ENCODE measurements around the gene PINK1.
"Not testable (repeated sequence)": the region's sequence is repeated elsewhere in the genome, so short reads cannot be mapped to it uniquely, and the experiment has no call there.

PINK1 gene

DNA sequence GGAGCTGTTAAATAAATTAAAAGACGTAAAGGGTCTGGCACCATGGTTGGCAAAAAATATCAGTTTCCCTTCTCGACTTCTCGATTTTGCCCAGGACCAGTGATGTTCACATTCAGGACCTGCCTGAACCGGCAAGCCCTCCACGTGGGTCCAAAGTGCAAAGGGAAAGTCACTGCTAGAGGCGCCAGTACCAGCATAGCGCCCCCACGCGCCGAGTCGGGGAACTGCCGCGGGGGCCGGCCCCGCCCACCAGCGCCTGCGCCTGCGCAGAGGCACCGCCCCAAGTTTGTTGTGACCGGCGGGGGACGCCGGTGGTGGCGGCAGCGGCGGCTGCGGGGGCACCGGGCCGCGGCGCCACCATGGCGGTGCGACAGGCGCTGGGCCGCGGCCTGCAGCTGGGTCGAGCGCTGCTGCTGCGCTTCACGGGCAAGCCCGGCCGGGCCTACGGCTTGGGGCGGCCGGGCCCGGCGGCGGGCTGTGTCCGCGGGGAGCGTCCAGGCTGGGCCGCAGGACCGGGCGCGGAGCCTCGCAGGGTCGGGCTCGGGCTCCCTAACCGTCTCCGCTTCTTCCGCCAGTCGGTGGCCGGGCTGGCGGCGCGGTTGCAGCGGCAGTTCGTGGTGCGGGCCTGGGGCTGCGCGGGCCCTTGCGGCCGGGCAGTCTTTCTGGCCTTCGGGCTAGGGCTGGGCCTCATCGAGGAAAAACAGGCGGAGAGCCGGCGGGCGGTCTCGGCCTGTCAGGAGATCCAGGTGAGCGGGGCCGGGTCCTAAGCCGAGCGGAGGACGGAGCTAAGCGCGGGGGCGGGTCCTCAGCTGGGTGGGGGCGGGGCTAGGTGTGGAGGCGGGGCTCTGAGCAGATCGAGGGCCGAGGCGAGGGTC, at the start of gene PINK1:
PINK1 (plus strand) TSS at position 269 of the 875 bp plus-strand sequence; CDS start at position 360, 91 bp downstream.
- in situ Hi-C loops (cut with MboI; ENCODE audit: low sequenced_read_pairs): no loop called here

DNA sequence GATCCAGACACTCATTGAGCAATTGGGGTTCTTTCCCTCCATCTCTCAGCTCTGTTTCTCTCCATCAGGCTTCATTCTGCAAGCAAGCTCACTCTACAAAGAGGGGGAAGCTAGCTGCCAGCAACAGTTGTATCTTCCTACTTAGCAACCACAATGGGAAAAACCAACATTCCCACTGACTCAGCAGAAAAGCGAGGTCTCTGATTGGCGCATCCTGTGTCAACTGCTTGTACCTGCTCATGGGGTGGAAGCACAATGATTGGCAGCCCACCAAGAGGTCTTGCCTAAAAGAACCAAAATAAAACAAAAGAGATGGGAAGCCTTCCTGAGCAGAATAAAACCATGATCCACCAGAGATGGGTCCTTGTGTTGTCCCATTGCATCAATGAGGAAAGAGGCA, 48.4 kb upstream of the PINK1 start:
- in situ Hi-C loops (cut with MboI; ENCODE audit: low sequenced_read_pairs): no loop called here

DNA sequence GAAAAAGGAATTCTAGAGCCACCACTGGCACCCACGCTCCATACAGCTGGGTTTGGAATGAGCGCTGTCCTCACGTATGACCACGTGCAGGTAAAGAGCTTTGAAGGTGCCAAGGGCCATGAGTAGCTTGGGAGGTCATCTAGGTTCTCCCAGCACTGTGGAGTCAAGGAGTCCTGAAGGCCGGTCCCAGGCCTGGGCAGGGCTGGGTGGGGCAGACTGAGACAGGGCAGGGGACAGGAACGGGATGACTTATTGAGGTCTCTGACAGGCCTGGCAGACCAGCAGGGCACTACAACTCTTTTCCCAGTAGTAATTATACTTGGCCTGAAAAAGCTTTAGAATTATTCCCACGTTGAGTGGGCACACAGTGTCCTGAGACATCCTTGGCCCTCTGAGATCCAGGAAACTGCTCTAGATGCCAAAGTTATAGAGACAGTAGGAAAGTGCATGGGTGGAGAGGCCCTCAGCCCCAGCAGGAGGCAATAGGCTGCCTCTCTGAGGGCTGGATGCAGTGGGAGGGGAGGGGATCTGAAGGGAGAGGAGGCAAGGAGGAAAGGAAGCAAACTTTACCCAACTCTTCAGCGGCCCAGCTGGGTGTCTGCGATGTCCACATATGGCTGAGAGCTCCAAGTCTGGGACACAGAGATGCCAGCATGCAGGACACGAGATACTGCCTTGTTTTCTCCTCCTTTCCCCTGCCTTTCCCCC, 46.2 kb upstream of the PINK1 start:
- in situ Hi-C loops (cut with MboI; ENCODE audit: low sequenced_read_pairs): no loop called here

DNA sequence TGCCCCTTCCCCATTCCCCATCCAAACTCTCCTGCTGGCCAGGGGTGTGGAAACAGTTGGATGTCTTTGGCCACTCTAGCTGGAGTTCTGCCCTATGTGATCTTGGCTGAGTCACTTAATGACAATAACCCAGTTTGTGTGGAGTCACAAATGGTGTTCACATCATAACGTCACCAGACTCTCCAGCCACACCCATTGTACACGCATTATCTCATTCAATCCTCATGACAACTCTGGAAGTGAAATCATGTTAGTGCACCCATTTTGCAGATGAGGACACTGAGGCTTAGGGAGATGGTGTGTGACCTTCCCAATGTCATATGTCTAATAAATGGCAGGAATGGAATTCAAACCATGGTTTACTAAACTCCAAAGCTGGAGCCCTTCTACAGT, 45.6 kb upstream of the PINK1 start:
- in situ Hi-C loops (cut with MboI; ENCODE audit: low sequenced_read_pairs): no loop called here

DNA sequence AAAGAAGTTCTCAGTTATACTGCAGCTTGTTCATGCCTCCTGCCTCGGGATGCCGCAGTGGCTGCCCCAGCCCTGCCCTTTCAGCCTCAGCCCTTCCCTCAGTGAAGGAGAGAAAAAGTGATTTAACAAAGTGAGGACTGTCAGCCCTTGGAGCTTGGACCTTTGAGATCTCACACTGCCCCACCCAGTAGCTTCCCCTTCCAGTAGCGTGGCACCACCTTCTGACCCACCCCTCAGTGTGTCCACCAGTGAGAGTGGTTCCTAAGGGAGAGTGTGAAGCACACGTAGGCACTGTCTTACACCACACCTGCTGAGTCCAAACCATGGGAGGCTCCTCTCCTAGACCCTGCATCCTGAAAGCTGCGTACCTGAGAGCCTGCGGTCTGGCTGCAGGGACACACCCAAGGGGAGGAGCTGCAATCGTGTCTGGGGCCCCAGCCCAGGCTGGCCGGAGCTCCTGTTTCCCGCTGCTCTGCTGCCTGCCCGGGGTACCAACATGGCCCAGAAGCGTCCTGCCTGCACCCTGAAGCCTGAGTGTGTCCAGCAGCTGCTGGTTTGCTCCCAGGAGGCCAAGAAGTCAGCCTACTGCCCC, 44.5 kb upstream of the PINK1 start, which contains the start of gene CDA:
CDA (plus strand) TSS at position 464 of the 592 bp plus-strand sequence; CDS start at position 497, 33 bp downstream.
- in situ Hi-C loops (cut with MboI; ENCODE audit: low sequenced_read_pairs): no loop called here

DNA sequence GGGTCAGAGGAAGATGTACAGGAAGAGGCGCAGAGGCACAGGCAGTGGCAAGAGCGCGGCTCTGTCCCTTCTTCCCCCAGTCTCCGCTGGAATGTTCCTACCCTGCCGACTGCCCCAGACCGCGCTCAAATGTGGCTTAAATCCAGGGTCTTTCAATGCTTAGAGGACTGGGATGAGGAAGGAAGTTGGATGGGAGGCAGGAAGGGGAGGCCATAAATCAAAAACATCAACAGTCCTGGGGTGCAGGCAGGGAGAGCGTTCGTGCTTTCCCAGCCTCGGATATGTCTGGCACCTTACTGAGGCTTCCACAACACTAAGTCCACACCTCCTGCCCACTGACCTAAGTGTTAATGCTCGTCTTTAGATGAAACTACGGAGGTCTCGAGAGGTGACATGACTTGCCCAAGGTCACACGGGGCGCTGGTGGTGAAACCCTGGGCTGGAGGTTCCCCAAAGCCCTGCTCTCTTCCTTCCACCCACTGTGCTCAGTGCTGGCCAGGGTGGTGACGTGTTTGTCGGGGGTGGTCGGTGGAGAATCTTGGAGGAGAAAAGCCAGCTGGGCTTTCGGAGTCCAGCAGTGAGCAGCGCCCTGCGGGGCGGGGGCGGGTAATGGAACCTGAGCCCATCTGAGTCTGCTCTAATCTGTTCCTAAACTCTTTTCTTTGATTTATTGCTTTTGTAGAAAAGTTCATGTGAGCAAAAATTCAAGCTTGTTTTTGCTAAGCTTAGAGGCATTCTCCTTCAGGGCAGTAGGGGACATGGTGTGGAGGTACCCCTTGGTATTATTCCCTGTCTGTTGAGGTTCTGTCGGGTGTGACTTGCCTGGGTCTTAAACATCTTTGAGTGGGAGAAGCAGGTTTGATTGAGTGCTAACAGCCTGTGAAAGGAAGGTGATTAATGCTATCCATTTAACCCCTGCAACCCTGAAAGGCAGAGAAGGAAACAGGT, 43.7 kb upstream of the PINK1 start:
- in situ Hi-C loops (cut with MboI; ENCODE audit: low sequenced_read_pairs): no loop called here

DNA sequence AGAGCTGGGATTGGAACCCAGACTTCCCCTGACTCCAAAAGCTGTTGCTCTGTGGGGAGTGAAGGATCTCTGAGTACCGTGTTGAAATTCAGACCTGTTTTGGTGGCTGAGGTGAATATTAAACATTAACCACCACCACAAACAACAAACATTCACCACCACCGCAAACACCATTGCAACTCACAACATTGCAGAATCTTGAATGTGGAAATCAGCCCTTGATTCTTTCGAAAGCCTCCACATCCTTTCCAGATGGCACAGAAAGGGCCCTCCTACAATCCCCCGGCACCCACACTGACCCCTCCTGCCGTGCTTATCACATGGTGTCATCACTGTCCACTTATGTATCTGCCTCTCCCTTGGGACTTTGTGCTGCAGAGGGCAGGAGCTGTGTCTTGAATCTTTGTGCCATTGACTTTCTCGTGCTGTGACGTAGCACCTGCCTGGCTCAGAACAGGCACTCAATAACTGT, 42.9 kb upstream of the PINK1 start:
- in situ Hi-C loops (cut with MboI; ENCODE audit: low sequenced_read_pairs): no loop called here

DNA sequence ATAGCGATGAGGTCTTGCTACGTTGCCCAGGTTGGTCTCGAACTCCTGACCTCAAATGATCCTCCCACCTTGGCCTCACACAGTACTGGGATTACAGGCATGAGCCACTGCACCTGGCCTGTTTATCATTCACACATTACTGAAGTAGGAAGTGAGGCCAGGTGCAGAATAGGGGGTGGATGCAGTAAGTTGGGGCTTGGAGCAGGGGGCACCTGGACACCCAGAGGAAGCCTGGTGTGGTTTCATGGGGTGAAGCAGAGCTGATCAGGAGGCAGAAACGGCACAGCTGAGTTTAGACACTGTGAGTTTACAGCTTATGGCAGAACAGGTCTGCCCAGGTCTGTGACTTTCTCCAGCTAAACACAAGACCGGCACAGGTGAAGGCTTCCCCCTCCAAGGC, 39.5 kb upstream of the PINK1 start:
- in situ Hi-C loops (cut with MboI; ENCODE audit: low sequenced_read_pairs): no loop called here

DNA sequence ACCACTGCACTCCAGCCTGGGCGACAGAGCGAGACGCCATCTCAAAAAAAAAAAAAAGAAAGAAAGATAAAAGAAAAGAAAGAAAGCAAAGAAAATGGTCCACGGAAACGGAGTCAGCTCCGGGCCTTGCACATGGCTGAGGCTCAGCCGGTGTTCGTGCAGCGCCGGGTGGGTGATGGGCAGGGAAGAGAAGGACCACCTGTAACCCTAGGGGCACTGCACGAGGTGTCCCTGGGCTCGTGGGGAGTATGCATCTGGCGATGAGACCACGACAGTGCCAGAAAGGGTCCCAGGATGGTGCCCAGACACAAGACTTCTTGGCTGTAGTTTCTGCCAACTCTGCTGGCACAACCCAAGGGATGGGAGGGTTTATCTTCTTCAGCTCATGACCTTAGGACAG, 38.5 kb upstream of the PINK1 start:
- in situ Hi-C loops (cut with MboI; ENCODE audit: low sequenced_read_pairs): no loop called here

DNA sequence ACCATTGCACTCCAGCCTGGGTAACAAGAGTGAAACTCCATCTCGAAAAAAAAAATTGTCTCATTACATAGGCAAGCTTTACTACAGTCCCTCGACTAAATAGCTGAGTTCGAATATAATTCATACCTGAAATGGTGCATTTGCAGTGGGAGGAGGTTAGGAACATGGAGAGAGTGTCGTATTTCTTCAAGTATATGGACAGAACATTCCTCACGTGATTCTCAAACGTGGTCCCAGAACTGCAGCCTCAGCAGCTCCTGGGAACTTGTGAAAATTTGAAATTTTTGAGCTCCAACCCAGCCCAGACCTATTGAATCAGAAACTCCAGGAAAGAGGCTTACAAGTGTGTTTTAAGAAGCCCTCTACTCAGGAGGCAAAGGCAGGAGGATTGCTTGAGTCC, 37.2 kb upstream of the PINK1 start:
- in situ Hi-C loops (cut with MboI; ENCODE audit: low sequenced_read_pairs): no loop called here

DNA sequence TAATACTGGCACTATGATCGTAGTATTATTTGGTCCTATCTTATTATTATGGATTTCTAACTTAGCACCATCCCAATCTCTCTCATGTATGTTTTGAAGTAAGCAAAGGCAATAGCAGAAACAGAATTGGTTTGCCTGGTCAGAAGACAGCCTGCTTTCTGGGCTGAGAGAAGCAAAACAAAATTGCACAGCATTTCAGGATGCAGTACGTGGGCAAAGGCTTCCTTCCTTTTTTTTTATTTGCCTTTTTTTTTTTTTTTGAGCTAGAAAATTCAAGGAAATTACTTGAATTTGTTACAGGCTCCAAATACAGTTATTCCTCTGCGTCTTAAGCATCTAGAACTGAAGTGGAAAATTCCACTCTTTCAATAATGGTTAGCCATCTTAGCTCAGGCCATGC, 35.6 kb upstream of the PINK1 start:
- in situ Hi-C loops (cut with MboI; ENCODE audit: low sequenced_read_pairs): no loop called here

DNA sequence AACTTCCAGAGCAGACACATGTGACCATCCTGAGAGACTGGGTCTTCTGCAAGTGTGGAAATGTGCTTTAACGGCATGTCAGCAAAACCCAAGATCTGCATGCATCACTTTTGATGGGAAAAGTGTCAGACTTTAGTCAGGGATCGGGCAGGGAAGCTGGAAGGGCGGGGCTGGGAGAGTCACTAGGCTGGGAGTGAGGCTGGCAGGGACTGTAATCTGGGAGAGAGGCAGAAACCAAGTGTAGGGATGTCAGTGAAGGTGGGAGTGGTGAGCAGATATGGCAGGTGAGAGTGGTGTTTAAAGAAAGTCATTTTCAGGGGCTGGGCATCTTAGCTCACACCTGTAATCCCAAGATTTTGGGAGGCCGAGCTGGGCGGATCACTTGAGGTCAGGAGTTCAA, 33.1 kb upstream of the PINK1 start:
- in situ Hi-C loops (cut with MboI; ENCODE audit: low sequenced_read_pairs): no loop called here

DNA sequence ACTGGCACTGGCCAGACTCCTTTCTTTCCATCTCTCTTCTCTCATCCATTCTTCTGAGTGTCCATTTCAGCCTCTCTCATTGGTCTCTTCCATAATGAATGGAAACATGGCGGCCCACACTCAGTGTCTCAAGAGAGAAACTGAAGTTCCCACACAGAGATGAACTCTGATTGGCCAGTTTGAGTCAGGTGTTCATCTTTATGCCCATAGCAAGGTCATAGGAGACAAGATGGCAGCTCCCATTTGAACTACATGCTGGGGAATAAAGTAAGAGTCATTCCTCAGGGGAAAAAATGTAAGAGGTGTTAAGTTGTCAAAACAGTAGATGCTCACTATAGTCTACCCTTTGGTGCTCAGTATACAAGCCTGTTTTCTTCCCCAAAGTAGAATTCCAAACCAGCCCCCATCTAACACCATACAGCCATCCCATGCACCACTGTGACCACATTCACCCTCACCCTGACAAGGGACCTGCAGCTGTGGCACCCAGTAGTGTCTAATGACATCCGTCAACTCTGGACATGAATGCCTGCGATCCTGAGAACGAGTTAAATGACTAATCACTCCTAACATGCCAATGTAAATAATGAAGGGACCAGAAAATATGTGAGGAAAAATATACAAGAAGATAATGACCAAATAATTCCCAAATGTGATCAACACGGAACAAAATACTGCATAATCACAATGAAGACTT, 32.0 kb upstream of the PINK1 start:
- in situ Hi-C loops (cut with MboI; ENCODE audit: low sequenced_read_pairs): no loop called here

DNA sequence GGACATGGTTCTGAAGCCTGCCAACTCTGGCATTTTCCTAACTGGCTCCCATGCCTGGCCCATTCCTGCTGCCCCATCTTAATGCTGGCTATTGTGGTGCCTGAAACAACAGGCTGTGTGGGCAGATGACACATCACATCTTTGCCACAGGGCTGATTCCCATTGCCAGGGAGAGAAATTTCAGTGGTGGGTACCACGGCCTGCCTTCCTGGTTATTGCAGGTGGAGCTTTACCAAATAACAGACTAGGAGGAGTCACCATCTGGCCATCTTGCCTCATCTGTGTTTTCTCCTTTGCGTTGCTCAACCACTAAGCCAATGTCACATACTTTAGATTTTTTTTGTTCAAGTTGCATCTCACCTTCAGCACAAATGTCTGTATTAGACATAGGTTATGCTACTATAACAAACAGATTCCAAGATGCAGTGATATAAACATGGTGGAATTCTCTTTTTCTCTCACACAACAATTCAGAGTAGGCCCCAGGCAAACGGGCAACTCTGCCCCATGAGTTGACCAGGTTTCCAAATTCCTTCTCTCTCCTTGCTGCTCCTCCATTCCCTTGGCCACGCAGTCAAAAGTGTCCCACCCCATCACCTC, 30.3 kb upstream of the PINK1 start:
- in situ Hi-C loops (cut with MboI; ENCODE audit: low sequenced_read_pairs): no loop called here

DNA sequence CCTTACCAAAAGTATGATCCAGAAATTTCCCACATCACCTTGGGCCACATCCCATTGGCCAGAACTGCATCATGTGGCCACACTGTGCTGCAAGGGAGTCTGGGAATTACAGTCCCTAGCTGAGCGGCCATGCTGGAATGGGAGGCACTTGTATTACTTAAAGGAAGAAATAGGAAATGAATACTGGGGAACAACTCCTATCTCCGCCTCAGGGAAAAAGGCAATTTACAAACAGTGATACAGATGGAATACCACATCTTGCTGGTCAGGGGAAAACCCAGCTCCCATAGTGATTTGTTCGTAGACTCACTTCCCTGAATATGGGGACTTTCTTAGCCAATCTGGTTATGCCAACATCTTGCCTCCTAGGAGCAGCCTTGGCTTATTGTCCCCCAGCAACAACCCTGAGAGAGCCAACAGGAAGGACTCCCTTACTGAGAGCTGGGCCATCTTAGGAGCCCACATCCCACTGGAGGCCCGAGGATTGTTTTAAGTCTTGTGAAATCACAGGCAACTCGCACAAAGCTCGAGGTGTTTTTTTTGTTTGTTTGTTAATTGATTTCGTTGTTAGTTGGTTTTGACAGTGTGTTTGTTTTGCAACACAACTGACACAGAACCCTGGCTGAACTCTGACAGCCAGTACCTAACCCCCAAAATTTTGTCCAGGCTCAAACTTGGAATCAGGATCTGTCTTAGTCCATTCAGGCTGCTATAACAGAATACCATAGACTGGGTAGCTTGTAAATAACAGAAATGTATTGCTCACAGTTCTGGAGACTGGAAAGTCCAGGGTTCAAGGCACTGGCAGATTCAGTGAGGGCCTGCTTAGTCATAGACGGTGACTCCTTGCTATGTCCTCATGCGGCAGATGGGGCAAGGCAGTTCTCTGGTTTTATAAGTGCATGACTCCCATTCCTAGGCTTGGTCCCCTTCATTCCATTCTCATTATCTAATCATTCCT, 29.5 kb upstream of the PINK1 start:
- in situ Hi-C loops (cut with MboI; ENCODE audit: low sequenced_read_pairs): no loop called here

DNA sequence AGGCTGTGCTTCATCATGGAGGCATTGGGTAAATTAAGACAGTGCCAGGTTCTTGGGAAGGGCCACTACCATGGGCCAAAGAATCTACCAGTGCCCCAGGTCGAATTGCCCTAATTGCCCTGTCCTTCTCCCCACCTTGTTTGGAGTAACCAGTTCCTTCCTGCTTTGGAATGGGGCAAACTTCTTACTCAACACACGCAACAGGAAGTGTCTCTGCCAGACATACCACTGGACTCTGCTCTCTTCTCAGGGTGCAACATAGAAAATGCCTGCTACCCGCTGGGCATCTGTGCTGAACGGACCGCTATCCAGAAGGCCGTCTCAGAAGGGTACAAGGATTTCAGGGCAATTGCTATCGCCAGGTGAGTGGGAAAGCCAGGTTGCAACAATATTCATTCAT, 28.6 kb upstream of the PINK1 start:
- in situ Hi-C loops (cut with MboI; ENCODE audit: low sequenced_read_pairs): no loop called here

DNA sequence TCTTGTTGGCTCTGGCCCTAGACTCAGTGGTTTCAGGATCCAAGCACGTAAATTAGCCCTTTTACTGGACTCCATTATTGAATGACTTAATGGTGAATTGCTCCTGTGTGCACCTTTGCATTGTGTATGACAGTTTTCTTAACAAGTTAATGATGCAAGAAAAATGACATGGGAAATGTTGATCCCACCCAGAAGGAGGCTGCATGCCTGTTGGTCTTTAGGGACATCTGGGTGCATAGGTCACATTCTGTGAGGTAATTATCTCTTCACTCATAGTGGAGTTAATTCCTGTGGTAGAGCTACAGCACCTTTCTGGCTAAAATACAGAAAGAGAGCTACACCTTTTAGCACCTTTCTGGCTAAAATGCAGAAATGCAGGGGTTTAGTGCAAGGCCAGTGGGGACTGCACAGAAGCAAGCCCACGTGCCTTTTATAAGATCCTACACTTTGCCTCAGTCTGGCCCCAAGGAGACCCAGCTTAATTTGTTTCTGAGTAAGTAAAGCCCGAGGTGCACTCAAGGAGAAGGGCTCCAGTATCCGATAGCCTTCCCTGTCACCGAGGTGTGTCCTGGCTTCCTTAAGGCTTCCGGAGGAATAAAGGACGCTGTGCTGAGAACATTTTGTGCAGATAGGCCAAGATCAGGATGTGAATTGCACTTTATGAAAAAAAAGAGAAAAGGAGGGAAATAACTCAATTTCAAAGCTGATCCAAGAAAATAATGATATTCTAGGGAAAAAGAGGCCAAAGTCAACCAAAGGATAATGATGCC, 26.3 kb upstream of the PINK1 start:
- in situ Hi-C loops (cut with MboI; ENCODE audit: low sequenced_read_pairs): not testable (repeated sequence)

DNA sequence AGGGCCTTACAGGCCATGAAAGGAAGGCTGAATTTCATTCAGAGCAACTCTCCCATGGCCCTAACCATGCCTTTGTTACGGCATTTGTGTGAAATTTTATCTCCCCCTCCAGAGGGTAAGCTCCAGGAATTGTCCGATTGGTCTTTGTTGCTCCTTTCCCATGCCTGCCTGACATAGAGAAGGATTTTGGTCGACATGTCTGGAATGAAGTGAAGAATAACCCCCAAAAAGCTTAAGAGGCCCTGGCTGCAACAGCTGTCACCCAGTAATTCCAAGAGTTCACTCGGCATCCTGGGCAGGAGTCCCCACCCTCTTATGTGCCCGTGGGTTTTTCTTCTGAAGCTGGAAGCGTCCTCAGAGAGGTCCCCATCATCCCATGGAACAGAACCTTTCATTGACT, 23.7 kb upstream of the PINK1 start:
- in situ Hi-C loops (cut with MboI; ENCODE audit: low sequenced_read_pairs): no loop called here

All from HL-60/S4 treated with phorbol 12-myristate 13-acetate at 8.2 ng/mL for 4 days and 3 days (cell line).